ENCODE measurements around the gene NOXA1.
"Not testable (repeated sequence)": the region's sequence is repeated elsewhere in the genome, so short reads cannot be mapped to it uniquely, and the experiment has no call there.

NOXA1 gene

GRCh38 chr9:137406085-137406760 is 17.0 kb upstream of the NOXA1 start:
- DNase-seq: no peak

- DNase-seq: peak; percentile 55 to 59
Measured at GRCh38 chr9:137406876-137407589, 16.2 kb upstream of the NOXA1 start.

DNA sequence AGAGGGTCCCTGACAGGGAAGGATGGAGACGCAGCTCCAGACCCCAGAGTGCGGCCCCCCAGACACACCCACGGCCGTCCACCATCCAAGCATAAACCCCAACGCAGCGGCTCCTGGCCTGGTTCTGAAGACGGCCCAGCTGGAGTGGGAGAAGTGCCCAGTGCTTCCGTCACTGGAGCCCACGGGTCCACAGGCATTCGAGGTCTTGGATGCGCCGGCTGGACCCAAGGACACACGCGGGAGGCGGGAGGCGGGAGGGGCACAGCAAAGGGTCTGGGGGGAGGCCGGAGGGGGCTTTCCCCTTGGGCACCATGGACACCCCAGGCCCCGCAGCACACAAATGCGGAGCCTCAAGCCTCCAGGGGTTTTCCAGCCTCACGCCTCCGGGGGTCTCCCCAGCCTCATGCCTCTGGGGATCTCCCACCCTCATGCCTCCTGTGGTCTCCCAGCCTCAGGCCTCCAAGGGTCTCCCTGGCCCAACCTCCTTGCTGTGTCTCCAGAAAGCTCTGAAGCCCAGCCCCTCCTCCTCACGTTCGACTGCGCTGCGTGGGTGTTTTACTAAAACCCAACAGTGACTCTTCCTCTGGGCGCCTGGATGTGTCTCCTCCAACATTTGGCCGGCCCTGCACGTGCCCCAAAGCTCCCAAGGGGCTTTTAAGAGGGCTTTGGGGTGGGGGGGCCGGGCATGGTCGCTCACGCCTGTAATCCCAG is 15.4 kb upstream of the NOXA1 start:
- DNase-seq: no peak

- DNase-seq: no peak
Measured at GRCh38 chr9:137408651-137409405, 14.4 kb upstream of the NOXA1 start.

- DNase-seq: no peak
Measured at GRCh38 chr9:137409515-137409914, 13.7 kb upstream of the NOXA1 start.

GRCh38 chr9:137410236-137410890 is 12.8 kb upstream of the NOXA1 start:
- not testable (repeated sequence) for DNase-seq

DNA sequence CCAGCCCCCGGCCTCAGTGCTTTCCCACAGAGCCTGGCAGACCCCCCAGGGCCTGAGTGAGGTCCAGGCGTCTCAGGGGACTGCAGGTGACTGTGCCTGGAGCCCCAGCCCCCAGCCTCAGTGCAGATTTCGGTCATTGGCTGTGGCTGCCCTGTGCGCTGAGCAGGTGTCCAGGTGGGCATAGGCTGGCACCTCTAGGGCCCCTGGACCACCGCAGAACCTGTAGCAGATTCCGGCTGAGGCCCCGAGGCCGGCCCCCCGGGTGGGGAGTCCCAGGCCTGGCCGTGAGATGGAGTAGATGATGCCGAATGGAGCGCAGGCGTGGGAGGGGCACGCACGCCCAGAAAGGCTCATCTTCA is 12.3 kb upstream of the NOXA1 start:
- no peak for DNase-seq

DNA sequence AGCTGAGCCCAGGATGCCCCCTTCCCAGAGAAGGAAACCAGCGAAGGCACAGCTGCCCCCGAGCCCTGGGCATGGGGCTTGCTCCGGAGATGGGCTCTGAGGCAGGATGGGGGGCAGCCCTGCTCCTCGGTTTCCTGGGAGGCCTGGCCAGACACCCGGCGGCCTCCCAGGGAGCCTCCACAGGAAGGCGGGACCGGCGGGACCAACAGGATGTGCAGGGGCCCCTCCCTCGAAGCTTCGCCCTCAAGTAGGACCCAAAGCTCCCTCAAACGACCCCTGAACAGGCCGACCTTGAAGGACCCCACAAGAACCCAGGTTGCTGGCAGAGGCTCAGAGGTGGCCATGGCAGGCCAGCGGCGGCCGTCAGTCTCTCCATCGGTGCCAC is 11.9 kb upstream of the NOXA1 start:
- DNase-seq: no peak

- no peak for DNase-seq
Measured at GRCh38 chr9:137411645-137412380, 11.4 kb upstream of the NOXA1 start.

DNA sequence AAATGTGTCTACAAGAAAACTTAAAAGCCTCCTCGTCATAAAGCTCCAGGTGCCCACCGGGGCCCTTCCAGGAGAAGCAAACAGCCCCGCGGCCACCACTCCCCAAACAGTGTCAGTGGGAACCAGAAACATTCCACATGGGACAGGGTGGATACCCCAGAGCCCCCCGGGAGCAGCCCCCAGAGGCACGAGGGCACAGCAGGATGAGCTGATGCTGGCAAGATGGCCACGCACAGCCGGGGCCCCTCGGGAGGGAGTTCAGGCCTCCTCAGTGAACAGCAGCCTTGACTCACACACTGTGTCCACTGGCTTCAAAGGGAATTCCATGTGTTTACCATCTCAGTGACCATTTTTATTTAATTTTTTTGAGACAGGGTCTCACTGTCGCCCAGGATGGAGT is 10.8 kb upstream of the NOXA1 start:
- DNase-seq: no peak

DNA sequence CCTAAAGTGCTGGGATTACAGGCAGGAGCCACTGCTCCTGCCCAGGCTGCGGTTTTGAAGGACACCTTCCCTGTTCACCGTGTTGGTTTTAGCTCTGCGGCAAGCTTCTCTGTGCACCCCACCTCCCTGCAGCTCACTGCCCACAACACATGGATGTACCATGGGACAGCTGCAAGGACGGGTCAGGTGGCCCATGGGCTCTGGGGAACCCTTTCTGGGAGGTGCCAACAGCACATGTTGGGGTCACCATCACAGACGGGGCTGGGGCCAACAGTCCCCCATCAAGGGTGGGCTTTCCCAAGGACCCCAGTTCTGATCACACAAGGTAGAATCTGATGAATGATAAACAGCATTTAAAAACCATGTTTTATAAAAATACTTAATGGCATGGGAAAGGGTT is 7.7 kb upstream of the NOXA1 start:
- DNase-seq: no peak

DNA sequence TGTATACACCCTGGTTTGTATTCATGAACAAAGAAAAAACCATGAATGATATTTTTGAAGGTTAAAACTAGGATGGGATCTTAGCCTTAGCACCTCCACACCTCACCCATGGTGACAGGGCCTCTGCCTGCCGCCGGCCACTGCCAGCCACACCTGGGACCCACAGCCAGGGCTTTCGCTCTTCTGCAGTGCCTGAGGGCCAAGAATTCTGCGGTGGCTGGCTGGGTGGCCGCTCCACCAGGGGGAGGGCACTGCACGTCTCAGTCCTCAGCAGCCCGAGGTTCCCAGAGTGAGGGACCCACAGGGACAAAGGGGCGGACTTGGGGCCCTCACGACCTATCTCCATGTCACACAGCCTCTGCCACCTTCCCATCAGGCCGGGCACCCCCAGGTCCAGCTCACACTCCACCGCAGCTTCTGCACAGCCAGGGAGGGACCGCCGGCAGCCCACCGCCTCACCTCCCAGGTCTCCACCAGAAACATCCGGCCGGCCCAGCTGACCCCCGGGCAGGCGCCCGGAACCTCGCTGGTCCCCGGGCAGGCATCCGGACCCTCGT is 7.1 kb upstream of the NOXA1 start:
- DNase-seq: no peak

DNA sequence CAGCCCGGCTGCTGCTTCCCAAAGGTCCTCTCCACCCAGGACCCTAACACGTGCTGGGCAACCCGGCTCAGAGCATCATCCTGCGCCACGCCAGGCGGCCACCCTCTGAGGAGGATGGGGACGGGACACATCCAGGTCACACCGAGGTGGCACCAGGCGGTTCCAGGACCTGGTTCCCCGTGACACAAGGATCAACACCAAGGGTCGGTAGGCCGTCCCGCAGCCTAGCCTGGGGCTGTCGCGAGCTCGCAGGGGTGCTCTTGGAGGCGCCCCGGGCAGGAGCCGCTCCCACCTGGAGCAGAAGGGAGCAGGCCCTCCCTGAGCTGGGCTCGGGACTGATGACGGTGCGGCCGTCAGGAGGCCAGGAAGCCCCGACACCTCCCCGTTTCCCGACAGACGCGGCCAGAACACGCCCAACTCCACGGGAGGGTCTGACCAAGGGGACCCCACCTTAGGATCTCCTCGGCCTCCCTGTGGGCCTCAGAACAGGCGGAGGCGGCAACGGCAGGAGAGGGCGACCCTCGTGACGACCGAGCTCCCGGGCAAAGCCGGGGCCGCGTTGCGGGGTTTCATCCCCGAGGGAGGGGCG is 6.5 kb upstream of the NOXA1 start:
- DNase-seq: no peak

DNA sequence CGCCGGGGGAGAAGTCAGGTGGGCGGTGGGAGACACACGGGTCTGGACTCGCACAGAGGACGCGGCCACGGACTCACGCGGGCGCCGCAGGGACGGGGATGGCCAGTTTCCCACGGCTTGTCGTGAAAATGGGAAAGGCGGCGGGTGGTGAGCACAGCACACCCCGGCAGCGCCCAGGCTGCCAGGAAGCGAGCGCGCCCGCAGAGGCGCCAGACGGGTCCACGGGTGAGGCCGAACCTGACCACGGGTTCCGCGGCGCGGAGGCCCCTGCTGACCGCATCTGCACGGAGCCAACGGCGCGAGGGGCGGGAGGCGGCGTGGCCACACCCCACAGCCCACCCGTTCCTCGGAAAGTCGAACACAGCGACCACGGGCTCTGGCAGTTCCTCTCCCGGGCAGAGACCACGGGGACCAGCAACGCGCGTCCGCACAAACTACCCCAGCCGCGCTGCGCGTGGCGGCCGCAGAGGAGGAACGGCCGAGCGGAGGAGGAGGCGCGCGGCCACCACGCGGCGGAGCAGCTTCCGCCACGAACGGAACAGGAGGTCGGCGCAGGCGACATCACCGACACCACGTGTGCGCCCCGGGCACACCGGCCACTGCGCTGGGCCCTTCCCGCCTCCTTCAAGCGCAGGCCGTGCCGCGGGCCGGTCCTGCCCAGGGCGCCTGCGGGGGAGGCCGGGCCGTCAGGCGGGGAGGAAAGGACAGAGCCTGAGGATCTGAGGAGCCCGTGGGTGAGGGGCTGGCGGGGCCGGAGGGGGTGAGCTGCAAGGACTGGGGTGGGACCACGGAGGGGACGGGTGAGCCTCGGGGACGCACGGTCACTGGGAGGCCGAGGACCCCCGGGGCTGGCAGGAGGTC is 5.8 kb upstream of the NOXA1 start:
- DNase-seq: no peak

DNA sequence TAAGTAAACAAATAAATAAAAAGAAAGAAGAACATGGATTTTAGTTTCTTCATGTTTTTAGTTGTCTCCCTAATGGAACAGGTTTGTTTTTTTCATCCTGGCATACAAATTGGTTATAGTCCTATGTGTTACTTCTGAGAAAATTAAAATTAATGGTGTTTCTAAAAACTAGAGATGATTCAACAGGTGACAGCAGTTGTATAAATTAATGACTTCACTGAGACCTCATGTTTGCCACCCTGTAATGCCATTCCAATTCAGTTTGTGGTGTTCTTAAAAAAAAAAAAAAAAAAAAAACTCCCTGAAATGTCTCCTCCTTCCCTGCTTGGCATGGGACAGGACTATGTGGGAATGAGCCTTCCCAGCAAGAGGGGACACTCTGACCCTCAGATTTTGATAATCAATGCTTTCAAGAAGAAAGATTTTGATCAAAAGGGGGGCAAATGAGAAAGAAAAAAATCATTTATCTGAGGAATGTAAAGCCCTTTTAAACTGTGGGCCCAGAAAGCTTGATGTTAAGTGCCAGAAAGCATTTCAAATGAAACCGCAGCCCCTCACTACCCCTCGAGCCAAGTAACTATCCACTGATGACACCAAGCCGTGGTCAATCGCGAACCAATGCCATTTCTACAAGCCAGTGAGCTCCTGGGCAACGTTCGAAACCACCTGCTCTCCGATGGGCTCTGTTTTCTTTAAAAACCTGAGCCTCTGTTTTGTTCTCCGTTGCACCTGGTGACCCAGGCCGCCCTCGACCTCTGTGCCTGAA is 1.2 kb upstream of the NOXA1 start:
- DNase-seq: no peak

- no peak for DNase-seq
Measured at GRCh38 chr9:137423514-137424291, 510 bp downstream of the NOXA1 start.

- no peak for DNase-seq
Measured at GRCh38 chr9:137426018-137426681, 3.0 kb downstream of the NOXA1 start.

Measured in activated CD4-positive, alpha-beta T cell treated with anti-CD3 and anti-CD28 coated beads, Interleukin-2, amount 50 U/mL, for 4 hours (primary cell).